Bronchial epithelial cell (primary cell): ENCODE measurements around the gene EFS. TPM values are rescaled to one million over a fixed set of nuclear protein-coding genes. Genes with fewer than 3 reads are reported as not detected.
"Not testable (repeated sequence)": the region's sequence is repeated elsewhere in the genome, so short reads cannot be mapped to it uniquely, and the experiment has no call there.

Experiments used
- DNase-seq: peaks from one replicate; pipeline ENCODE4 v3.0.0-alpha.2; 2010; ENCODE audit warnings: low read depth
- FAIRE-seq: peaks from 2 replicates; lab custom pipeline; 2011; peaks lifted over from hg19 to GRCh38; lab: Jason Lieb, UNC
- H3K27me3 ChIP-seq: 2 replicates; pipeline ENCODE4 v1.5.1; 2011; ENCODE audit warnings: low read length; ENCODE audit not compliant: control insufficient read depth, insufficient read depth
- H3K36me3 ChIP-seq: 2 replicates; pipeline ENCODE4 v1.5.1; 2011; ENCODE audit warnings: low read length; ENCODE audit not compliant: control insufficient read depth, insufficient read depth
- H3K4me3 ChIP-seq: 2 replicates; pipeline ENCODE4 v1.5.1; 2011; ENCODE audit warnings: mild to moderate bottlenecking, low read depth, low read length, control low read depth
- total RNA-seq: library from RNA; depleted of rRNA; stranded (reverse); fragments of >200 nt; gene quantifications from 2 replicates; pipeline ENCODE4 v1.2.1, GENCODE V29; 2014
- TF ChIP-seq, protein P1 (sequence below): IDR thresholded peaks from 2 replicates; pipeline ENCODE4 v1.5.1; 2011; ENCODE audit warnings: mild to moderate bottlenecking, moderate library complexity, low read length, control low read depth, inconsistent platforms; ENCODE audit not compliant: insufficient read depth, severe bottlenecking

EFS gene
- total RNA-seq, 1 donor from 2014 or later: 2.4 TPM

DNA sequence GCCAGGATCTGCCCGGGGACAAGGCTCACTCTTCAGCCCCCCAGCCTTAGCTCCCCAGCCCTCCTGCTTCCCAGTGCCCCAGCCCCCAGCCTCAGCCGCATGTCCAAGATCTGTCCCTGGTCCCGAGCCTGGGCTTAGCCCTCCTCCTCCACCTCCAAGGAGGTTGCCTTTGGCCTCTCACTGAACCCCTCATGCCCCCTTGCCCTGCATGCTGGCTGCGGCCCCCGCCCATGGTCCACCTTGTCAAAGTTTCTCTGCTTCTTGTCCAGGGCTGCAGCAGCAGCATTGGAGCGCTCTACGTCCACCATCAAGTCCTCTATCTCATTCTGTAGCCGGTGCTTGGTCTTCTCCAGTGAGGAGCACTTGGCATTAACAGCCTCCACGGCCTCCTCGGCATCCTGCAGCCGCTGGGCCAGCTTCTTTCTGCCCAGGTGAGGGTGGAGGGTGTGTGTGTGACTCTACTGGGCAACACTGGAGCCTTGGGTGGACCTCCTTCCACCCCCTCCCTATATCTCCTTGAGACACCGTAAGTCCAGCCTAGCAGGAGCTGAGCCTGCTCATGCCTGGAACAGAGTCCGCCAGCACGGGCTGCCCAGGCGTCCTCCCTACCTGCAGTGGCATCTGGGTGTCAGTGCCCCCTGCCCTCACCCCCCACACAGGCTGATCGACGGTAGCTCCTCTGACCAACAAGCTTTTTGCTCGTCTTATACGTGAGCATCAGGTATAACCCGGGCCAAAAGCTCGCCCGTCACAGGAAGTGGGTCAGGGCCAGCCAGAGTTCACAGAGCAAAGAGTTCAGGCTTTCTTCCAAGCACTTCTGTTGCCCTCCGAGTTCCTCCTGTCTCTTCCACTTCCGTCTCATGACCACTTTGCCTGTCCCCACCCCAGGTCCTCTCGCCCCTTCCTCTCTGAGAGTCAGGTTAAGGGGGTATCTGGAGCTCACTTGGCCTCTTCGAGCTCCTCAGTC, 23.2 kb upstream of the EFS start:
- no peak for FAIRE-seq
- Histone ChIP-seq H3K4me3 (no peak overlapping the region), H3K27me3 (no peaks in the 10 kb centered on the region), H3K36me3 (no peaks in the 10 kb centered on the region)
- TF ChIP-seq, protein P1, sequence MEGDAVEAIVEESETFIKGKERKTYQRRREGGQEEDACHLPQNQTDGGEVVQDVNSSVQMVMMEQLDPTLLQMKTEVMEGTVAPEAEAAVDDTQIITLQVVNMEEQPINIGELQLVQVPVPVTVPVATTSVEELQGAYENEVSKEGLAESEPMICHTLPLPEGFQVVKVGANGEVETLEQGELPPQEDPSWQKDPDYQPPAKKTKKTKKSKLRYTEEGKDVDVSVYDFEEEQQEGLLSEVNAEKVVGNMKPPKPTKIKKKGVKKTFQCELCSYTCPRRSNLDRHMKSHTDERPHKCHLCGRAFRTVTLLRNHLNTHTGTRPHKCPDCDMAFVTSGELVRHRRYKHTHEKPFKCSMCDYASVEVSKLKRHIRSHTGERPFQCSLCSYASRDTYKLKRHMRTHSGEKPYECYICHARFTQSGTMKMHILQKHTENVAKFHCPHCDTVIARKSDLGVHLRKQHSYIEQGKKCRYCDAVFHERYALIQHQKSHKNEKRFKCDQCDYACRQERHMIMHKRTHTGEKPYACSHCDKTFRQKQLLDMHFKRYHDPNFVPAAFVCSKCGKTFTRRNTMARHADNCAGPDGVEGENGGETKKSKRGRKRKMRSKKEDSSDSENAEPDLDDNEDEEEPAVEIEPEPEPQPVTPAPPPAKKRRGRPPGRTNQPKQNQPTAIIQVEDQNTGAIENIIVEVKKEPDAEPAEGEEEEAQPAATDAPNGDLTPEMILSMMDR: no peak
- no peak for DNase-seq

DNA sequence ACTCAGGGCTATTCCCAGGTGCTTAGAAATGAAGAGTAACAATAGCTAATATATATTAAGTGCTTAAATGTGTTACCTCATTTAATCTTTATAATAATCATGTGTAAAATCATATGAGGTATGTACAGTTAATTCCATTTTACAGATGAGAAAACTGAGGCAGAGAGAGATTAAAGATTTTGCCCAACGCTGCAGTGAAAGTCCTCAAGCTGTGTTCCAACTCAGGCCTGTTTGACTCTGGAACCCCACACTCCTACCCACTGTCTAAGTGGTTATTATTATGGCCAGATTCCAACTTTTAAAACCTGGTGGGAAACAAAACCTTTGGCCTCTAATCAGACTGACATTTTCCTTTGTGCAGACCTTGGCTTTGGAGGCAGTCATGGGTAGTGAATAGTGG, 22.0 kb upstream of the EFS start:
- no peaks in the 10 kb centered on the region for H3K36me3 ChIP-seq
- H3K27me3 ChIP-seq: no peaks in the 10 kb centered on the region
- no peak for DNase-seq
- TF ChIP-seq, protein P1: no peak
- no peak overlapping the region for H3K4me3 ChIP-seq
- no peak for FAIRE-seq

DNA sequence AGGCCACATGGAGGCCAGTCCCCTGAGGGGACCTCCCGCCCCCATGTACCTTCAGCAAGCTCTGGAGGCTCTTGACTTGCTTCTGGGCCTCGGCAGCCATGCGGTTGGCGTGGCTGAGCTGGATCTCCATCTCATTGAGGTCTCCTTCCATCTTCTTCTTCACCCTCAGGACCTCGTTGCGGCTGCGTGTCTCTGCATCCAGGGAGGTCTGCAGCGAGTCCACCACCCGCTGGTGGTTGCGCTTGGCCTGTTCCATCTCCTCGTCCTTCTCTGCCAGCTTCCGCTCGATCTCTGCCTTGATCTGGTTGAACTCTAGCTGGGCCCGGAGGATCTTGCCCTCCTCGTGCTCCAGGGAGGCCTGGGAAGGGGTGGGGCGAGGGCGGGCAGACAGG, 21.3 kb upstream of the EFS start:
- H3K27me3 ChIP-seq, DNase-seq: not testable (repeated sequence)

DNA sequence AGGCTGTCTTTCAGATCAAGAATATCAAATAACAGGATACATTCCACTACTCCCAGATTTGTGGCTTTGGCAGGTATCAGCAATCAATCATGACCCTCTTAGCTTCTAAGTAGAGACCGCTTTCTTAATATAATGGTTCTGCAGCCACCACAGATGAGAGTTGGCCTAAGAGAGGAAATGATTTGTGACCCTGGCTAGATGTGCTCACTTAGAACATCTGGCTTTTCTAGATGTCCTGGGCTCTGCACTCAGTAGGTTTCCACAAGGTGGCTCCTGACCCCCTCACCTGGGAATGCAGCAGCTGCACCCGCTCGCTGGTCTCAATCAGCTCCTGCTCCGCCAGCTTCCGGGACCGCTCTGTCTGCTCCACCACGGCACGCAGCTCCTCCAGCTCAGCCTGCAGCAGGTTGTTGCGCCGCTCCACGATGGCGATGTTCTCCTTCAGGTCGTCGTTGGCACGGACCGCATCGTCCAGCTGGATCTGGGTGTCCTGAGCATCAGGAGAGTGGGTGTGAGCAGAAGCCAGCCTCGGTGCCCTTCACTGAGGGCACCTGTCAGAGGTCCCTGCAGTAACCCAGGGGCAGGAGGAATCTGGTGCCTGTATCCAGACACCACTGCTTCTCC, 20.8 kb upstream of the EFS start:
- H3K27me3 ChIP-seq: no peaks in the 10 kb centered on the region
- DNase-seq: no peak
- FAIRE-seq: no peak
- TF ChIP-seq, protein P1: no peak
- H3K36me3 ChIP-seq: no peaks in the 10 kb centered on the region
- no peak overlapping the region for H3K4me3 ChIP-seq

More for the DNA sequence above, 21.3 kb upstream of the EFS start:
- FAIRE-seq, H3K4me3 ChIP-seq, H3K36me3 ChIP-seq: not testable (repeated sequence)

DNA sequence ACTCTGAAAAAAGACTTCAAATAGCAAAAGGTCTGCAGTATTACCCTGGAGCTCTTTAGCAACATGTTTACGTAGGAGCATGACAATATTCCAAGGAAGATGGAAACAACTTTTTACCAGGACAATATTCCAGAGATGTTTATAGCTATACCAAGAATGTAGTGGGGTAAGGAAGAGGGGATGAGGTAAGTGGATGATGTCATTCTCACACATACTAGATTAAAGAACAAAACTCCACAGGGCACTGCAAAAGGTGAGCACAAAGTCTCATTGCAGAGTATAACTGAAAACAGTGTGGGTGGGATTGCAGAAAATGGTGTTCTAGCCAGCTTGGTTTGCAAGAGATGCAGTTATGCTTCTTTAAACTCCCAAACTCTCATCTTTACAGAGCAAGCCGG, 20.3 kb upstream of the EFS start:
- no peak for FAIRE-seq
- TF ChIP-seq, protein P1: no peak
- no peak for DNase-seq
- no peak overlapping the region for H3K4me3 ChIP-seq
- no peaks in the 10 kb centered on the region for H3K36me3 ChIP-seq
- no peaks in the 10 kb centered on the region for H3K27me3 ChIP-seq

DNA sequence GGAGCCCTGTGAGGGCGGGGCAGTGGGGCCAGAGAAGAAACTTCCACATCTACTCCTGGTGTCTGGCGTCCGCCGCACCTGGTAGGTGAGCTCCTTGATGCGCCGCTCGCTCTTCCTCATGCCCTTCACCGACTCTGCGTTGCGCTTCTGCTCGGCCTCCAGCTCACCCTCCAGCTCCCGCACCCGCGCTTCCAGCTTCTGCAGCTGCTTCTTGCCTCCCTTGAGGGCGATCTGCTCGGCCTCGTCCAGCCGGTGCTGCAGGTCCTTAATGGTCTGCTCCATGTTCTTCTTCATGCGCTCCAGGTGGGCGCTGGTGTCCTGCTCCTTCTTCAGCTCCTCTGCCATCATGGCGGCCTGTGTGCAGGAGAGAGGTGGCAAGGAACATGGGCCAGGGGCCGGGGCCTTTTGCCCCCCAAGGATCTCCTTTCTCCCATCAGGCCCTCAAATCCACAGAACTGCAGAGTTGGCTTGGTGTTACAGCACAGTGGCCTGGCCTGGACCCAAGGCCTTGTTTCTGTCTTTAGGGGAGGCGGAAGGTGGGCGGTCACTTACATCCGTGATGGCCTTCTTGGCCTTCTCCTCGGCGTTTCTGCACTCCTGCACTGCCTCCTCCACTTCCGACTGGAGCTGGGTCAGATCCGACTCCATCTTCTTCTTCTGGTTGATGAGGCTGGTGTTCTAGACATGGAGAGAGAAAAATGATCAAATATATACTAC, 19.6 kb upstream of the EFS start:
- DNase-seq (no peak), FAIRE-seq (no peak)
- H3K36me3 ChIP-seq: no peaks in the 10 kb centered on the region
- TF ChIP-seq, protein P1: no peak
- no peak overlapping the region for H3K4me3 ChIP-seq
- no peaks in the 10 kb centered on the region for H3K27me3 ChIP-seq
